DOHH2 (cell line): ENCODE measurements around the gene EEIG1.

Experiments used
- EZH2phosphoT487 ChIP-seq: fragments of 200-600 bp; sonication (generic); IDR thresholded peaks from 2 replicates; pipeline ENCODE4 v1.6.1; 2017; ENCODE audit warnings: borderline replicate concordance, mild to moderate bottlenecking, antibody characterized with exemption, low read length, moderate library complexity, mixed read lengths
- TF ChIP-seq, protein P1 (sequence below): fragments of 200-600 bp; sonication (generic); IDR thresholded peaks from one replicate; pipeline ENCODE4 v1.5.1; 2014; ENCODE audit warnings: antibody characterized with exemption, mild to moderate bottlenecking, low read depth, low read length; ENCODE audit not compliant: poor library complexity, severe bottlenecking

DNA sequence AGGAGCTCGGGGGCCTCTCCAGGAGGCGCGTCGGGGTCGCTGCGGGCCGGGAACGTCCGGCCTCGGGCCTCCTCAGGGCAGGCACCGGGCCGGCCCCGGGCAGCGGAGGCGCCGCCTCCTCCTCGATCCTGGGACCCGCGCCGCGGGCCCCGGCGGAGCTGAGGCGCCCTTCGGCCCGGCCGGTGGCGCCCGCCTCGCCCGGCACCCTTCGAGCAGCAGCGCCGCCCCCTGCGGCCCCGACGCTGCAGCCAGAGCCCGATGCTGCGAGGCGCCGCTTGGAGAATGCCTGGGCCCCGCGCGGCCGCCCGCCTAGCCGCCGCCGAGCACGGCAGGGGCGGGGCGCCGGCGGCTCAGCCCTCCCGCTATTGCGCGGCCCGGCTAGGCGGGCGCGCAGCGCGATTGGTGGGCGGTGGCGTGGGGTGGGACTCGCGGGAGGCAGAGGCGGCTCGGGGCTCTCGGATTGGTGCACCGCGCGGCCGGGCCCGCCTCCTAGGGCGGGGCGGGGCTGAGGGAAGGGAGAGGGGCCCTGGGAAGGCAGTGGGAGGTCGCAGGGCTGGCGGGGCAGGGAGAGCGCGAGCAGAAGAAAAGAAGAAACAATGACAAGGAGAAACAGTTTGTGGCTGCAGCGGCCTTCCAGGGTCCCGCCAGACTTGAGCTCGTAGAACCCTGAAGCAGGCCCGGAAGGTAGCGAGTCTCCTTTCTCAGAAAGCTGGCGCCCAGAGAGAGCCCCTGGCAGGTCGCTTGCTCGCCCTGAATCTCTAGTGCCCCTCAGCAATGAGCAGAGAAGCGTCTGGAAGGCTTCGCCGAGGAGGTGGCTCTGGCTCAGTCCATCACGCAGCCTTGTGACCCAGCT lies at the start of gene EEIG1:
- TF ChIP-seq, protein P1, sequence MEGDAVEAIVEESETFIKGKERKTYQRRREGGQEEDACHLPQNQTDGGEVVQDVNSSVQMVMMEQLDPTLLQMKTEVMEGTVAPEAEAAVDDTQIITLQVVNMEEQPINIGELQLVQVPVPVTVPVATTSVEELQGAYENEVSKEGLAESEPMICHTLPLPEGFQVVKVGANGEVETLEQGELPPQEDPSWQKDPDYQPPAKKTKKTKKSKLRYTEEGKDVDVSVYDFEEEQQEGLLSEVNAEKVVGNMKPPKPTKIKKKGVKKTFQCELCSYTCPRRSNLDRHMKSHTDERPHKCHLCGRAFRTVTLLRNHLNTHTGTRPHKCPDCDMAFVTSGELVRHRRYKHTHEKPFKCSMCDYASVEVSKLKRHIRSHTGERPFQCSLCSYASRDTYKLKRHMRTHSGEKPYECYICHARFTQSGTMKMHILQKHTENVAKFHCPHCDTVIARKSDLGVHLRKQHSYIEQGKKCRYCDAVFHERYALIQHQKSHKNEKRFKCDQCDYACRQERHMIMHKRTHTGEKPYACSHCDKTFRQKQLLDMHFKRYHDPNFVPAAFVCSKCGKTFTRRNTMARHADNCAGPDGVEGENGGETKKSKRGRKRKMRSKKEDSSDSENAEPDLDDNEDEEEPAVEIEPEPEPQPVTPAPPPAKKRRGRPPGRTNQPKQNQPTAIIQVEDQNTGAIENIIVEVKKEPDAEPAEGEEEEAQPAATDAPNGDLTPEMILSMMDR = no peak
- no peak for TF ChIP-seq EZH2phosphoT487
